Gastroesophageal sphincter (tissue), 4 donors: Measurements from ENCODE around the gene COPS9. TPM values are rescaled to one million over a fixed set of nuclear protein-coding genes. Genes with fewer than 3 reads are reported as not detected.

ENCODE experiments used
- ATAC-seq: fragments of 150-250 bp; one replicate; pipeline ENCODE4 v1.9.1; 2016; ENCODE audit warnings: mild to moderate bottlenecking, moderate library complexity
- H3K27ac ChIP-seq, 4 donors: fragments of 200-600 bp; sonication (generic) in 3 of 4; 1 replicate in 3 of 4; 2 replicates in 1 of 4; pipeline ENCODE4 v1.5.1; 2016 to 2019
- H3K27me3 ChIP-seq: fragments of 200-600 bp; sonication (generic); one replicate; pipeline ENCODE4 v1.5.1; 2019
- H3K36me3 ChIP-seq, 2 donors: fragments of 200-600 bp; sonication (generic); one replicate each; pipeline ENCODE4 v1.5.1; 2019; ENCODE audit warnings: control low read depth in 1 of 2
- H3K4me1 ChIP-seq, 3 donors: fragments of 200-600 bp; sonication (generic); 1 replicate in 2 of 3; 2 replicates in 1 of 3; pipeline ENCODE4 v1.5.1; 2016 to 2019; ENCODE audit warnings: control low read depth in 2 of 3
- H3K4me3 ChIP-seq, 2 donors: fragments of 200-600 bp; sonication (generic); one replicate each; pipeline ENCODE4 v1.5.1; 2019; ENCODE audit warnings: mild to moderate bottlenecking in 1 of 2, moderate library complexity in 1 of 2
- H3K9me3 ChIP-seq, 3 donors: fragments of 200-600 bp; sonication (generic); one replicate each; pipeline ENCODE4 v1.5.1; 2017 to 2019; ENCODE audit warnings: control low read depth in 2 of 3
- EP300 ChIP-seq: sonication (generic); formaldehyde crosslinking; IDR thresholded peaks from one replicate; pipeline ENCODE4 v1.6.1; 2017; ENCODE audit warnings: antibody characterized with exemption, mild to moderate bottlenecking
- POLR2A ChIP-seq, 2 donors: fragments of 450-650 bp; IDR thresholded peaks; one replicate each; pipeline ENCODE4 v1.6.1; 2017; ENCODE audit warnings: antibody characterized with exemption in 2 of 2, mild to moderate bottlenecking in 2 of 2, moderate library complexity in 1 of 2
- POLR2AphosphoS5 ChIP-seq: sonication (generic); formaldehyde crosslinking; IDR thresholded peaks from one replicate; pipeline ENCODE4 v1.6.1; 2017; ENCODE audit warnings: antibody characterized with exemption
- WGBS, 2 donors: methylation state at CpG; one replicate each; pipeline ENCODE4 v1.1.5; 2018; ENCODE audit warnings: low coverage in 1 of 2; 5-methylcytosine and 5-hydroxymethylcytosine counted together
- total RNA-seq, 4 donors: library from RNA; depleted of rRNA; stranded (reverse); fragments of >200 nt; gene quantifications; one replicate each; pipeline ENCODE4 v1.1.0, GENCODE V29; 2016
- TF ChIP-seq, protein P1 (sequence below), 4 experiments: fragments of 200-600 bp in 2 of 4; fragments of 450-650 bp in 2 of 4; sonication (generic) in 1 of 4; IDR thresholded peaks; one replicate each; pipeline ENCODE4 v1.5.1; 2017 to 2019; ENCODE audit warnings: antibody characterized with exemption in 4 of 4, mild to moderate bottlenecking in 2 of 4, moderate library complexity in 2 of 4

COPS9 gene
- total RNA-seq, 4 donors from 2014 or later: 151 to 252 (median 169) TPM

DNA sequence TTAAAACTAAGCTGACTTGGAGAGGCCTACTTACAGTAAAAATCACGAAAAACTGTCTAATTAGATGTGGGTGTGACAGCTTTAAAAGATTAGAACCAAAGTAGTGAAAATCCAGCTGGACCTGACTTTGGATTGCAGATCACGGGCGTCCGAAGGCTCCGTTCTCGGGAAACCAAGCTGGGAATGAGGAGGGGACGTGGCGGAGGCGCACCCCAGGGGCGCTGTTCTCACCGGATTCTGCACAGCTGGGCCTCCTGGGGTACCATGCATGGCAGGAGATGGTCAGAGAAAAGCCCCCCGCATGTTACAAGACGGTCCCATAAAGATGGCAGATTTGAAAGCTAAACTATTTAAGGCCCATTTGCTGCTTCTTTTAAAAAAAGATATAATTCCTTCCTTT, 9.4 kb upstream of the COPS9 start:
- Histone ChIP-seq H3K4me1 (peaks cover 0 to 8% (median 0%) of the 10 kb centered on the region in 3 donors), H3K9me3 (no peaks in the 10 kb centered on the region), H3K4me3 (no peak overlapping the region), H3K36me3 (no peaks in the 10 kb centered on the region), H3K27me3 (peaks cover 68% of the 10 kb centered on the region), H3K27ac (no peak overlapping the region)
- ATAC-seq: no peak
- 33 to 52% methylated on average over 1 to 11 of the region's 13 CpGs for WGBS, 2 donors
- no peak for TF ChIP-seq POLR2AphosphoS5

DNA sequence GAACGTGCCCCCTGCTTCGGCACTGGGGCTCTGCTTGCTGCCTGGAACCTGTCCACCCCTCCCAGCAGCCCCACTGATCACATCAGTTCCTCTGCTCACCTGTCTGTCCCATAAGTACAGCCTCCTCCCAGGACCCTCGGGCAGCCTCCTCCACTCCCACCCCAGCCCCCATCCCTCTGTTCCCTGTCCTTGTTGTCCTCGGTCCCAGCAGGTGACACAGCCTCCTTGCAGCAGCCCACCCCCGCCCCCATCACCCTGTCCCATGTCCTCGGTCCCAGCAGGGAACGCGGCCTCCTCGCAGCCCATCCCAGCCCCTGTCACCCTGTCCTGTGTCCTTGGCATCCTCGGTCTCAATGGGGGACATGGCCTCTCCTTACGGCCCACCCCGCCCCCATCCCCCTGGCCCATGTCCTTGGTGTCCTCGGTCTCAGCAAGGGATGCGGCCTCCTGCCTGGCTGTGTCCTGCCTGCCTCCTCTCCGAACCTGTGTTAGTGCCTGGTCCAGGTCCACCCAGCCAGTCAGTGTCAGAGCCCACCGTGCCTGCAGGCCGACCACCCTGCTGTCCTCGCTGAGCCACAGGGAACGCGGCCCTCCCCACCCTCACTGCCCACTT, 8.7 kb upstream of the COPS9 start:
- H3K4me3 ChIP-seq: no peak overlapping the region
- TF ChIP-seq EP300 (no peak), POLR2A (IDR thresholded peaks at IDR 0.05) (no peak), POLR2AphosphoS5 (no peak)
- H3K4me1 ChIP-seq: peaks cover 0 to 8% (median 0%) of the 10 kb centered on the region in 3 donors
- 71 to 80% methylated on average over 3 to 9 of the region's 20 CpGs for WGBS, 2 donors
- no peaks in the 10 kb centered on the region for H3K9me3 ChIP-seq
- H3K27ac ChIP-seq: no peak overlapping the region
- no peaks in the 10 kb centered on the region for H3K36me3 ChIP-seq
- no peak for ATAC-seq
- H3K27me3 ChIP-seq: peaks cover 61% of the 10 kb centered on the region

DNA sequence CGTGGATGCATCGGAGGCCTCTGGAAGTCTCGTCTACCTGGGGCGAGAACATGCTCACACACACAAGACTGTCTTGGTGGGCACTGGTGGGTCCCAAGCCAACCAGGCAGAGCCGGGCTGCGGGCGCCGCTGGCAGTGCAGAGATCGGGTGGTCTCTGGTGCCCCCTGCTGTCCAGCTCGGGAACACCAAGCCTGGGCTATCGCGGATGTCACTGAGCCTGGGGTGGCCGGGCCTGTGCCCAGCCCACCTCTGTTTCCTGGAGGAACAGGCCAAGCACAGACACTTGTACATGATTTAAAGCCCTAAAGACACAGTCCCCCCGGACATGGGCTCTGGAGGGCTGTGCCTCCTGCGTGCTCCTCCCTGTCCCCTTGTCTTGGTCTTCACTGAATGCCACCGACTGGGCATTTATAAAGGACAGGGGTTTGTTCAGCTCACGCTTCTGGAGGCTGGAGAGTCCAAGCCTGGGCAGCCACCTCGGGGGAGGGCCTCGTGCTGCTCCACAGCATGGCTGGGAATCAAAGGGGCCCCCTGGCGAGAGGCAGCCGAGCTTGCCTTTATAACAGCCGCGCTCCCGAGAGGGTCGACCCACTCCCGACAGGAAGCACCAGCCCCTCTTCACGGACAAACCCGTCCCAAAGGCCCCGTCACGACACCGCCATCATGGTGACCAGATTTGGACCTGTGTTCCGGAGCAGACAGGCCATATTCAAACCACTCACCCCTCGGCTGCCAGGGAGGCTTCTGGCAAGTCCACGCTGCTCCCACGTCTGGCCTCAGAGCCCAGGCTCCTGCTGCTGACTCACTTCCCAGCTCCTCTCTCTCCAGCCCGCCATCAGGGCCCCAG, 7.9 kb upstream of the COPS9 start:
- H3K27me3 ChIP-seq: peaks cover 54% of the 10 kb centered on the region
- WGBS, 2 donors: 47% methylated on average over 7 of the region's 36 CpGs; no CpG with 5 or more reads in 1 of the 2 donors
- H3K4me1 ChIP-seq: peaks cover 0 to 8% (median 0%) of the 10 kb centered on the region in 3 donors
- TF ChIP-seq, protein P1, sequence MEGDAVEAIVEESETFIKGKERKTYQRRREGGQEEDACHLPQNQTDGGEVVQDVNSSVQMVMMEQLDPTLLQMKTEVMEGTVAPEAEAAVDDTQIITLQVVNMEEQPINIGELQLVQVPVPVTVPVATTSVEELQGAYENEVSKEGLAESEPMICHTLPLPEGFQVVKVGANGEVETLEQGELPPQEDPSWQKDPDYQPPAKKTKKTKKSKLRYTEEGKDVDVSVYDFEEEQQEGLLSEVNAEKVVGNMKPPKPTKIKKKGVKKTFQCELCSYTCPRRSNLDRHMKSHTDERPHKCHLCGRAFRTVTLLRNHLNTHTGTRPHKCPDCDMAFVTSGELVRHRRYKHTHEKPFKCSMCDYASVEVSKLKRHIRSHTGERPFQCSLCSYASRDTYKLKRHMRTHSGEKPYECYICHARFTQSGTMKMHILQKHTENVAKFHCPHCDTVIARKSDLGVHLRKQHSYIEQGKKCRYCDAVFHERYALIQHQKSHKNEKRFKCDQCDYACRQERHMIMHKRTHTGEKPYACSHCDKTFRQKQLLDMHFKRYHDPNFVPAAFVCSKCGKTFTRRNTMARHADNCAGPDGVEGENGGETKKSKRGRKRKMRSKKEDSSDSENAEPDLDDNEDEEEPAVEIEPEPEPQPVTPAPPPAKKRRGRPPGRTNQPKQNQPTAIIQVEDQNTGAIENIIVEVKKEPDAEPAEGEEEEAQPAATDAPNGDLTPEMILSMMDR (IDR thresholded peaks at IDR 0.05): peak in 3 of 4 experiments; percentile 90 to 96 (median 92)
- no peak for TF ChIP-seq POLR2A (IDR thresholded peaks at IDR 0.05)
- H3K36me3 ChIP-seq: no peaks in the 10 kb centered on the region
- H3K27ac ChIP-seq: no peak overlapping the region
- H3K4me3 ChIP-seq: no peak overlapping the region
- peak; percentile 79 for ATAC-seq
- no peaks in the 10 kb centered on the region for H3K9me3 ChIP-seq

DNA sequence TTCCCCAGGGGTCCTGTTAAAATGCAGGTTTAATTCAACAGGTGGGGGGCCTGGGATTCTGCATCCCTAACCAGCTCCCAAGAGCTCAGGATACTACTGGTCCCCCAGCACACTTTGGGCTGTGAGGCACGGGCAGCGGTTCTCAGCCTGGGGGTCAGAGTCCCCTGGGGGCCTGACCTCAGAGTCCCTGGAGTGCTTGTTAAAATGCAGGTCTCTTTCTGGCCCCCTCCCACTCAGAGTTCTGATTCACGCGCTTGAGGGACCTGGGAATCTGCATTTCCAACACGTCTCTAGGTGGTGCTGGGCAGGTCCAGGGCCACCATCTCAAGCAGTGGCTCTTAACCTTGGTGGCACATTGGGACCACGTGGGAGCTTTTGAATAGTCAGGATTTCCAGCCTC, 7.2 kb upstream of the COPS9 start:
- TF ChIP-seq POLR2A (IDR thresholded peaks at IDR 0.05) (no peak), POLR2AphosphoS5 (no peak), EP300 (no peak)
- TF ChIP-seq, protein P1 (IDR thresholded peaks at IDR 0.05): no peak
- no peaks in the 10 kb centered on the region for H3K9me3 ChIP-seq
- H3K27me3 ChIP-seq: peaks cover 46% of the 10 kb centered on the region
- H3K4me1 ChIP-seq: peaks cover 0 to 8% (median 0%) of the 10 kb centered on the region in 3 donors
- 20% methylated on average over 1 of the region's 6 CpGs; no CpG with 5 or more reads in 1 of the 2 donors for WGBS, 2 donors
- H3K36me3 ChIP-seq: no peaks in the 10 kb centered on the region
- no peak overlapping the region for H3K27ac ChIP-seq
- ATAC-seq: no peak
- no peak overlapping the region for H3K4me3 ChIP-seq

DNA sequence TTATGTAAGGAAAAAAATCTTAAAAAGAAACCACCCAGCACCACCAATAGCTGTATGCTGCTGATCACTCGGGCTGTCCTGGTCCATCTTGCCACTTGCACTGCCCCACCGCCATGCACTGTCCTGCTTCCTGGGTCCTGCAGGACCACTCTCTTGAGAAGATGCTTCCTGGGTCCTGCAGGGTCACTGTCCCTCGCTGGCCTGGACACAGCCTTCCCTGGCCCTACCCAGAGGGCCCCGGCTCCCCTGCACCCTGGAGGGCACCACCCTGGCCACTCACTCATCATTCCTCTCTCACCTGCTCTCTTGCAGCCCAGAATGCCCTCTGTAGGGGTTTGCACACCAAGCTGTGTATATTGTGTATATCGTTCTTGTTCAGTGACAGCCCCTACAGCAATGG, 6.8 kb upstream of the COPS9 start:
- Histone ChIP-seq H3K9me3 (no peaks in the 10 kb centered on the region), H3K4me1 (peaks cover 0 to 8% (median 0%) of the 10 kb centered on the region in 3 donors), H3K27ac (no peak overlapping the region), H3K36me3 (no peaks in the 10 kb centered on the region), H3K27me3 (peaks cover 43% of the 10 kb centered on the region), H3K4me3 (no peak overlapping the region)
- 83 to 86% methylated on average over 1 to 4 of the region's 5 CpGs for WGBS, 2 donors
- TF ChIP-seq POLR2AphosphoS5: no peak
- no peak for TF ChIP-seq EP300
- TF ChIP-seq, protein P1 (IDR thresholded peaks at IDR 0.05): no peak
- no peak for TF ChIP-seq POLR2A (IDR thresholded peaks at IDR 0.05)
- no peak for ATAC-seq
